GM06990 (cell line): Measurements from ENCODE around the gene LRRC36.

Experiments
- DNase-seq: peaks from one replicate; pipeline ENCODE4 v3.0.0-alpha.2; 2011; ENCODE audit not compliant: insufficient read length; ENCODE audit errors: extremely low read depth
- H3K27me3 ChIP-seq: replicated peaks from 2 replicates; pipeline ENCODE4 v1.6.0; 2011; ENCODE audit warnings: low read length; ENCODE audit not compliant: control insufficient read depth, insufficient read depth
- H3K36me3 ChIP-seq: 2 replicates; pipeline ENCODE4 v1.5.1; 2011; ENCODE audit warnings: low read length; ENCODE audit not compliant: control insufficient read depth, insufficient read depth
- H3K4me3 ChIP-seq: replicated peaks from 2 replicates; pipeline ENCODE4 v1.5.1; 2011; ENCODE audit warnings: low read depth, mild to moderate bottlenecking, control low read depth, low read length
- TF ChIP-seq, protein P1 (sequence below): IDR thresholded peaks from 2 replicates; pipeline ENCODE4 v1.5.1; 2011; ENCODE audit warnings: low read length, control low read depth, mild to moderate bottlenecking, inconsistent platforms; ENCODE audit not compliant: insufficient read depth, poor library complexity, severe bottlenecking

Gene LRRC36

DNA sequence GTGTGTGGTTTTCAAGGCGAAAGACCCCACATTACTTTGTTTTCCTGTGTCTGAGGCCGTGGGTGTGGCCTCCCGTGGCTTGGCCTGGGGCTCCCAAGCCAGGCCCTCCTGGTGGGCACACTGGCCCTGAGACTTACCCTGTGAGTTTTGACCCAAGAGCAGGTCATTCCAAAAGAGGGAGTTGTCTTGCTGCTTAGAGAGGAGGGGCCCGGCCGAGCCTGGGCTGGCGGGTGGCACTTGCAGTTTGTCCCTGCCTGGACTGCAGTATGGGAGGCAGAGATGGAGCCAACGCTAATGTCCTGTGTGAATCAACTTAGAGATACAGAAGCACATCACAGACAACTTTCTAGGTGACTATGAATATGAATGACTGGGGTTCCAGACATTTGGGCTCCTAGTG lies 24.5 kb upstream of the LRRC36 start:
- no peaks in the 10 kb centered on the region for H3K36me3 ChIP-seq
- TF ChIP-seq, protein P1, sequence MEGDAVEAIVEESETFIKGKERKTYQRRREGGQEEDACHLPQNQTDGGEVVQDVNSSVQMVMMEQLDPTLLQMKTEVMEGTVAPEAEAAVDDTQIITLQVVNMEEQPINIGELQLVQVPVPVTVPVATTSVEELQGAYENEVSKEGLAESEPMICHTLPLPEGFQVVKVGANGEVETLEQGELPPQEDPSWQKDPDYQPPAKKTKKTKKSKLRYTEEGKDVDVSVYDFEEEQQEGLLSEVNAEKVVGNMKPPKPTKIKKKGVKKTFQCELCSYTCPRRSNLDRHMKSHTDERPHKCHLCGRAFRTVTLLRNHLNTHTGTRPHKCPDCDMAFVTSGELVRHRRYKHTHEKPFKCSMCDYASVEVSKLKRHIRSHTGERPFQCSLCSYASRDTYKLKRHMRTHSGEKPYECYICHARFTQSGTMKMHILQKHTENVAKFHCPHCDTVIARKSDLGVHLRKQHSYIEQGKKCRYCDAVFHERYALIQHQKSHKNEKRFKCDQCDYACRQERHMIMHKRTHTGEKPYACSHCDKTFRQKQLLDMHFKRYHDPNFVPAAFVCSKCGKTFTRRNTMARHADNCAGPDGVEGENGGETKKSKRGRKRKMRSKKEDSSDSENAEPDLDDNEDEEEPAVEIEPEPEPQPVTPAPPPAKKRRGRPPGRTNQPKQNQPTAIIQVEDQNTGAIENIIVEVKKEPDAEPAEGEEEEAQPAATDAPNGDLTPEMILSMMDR, result no peak
- H3K27me3 ChIP-seq, result no peaks in the 10 kb centered on the region; the same call in 1 of the 2 replicates
- H3K4me3 ChIP-seq, result no peak overlapping the region
- no peak for DNase-seq

DNA sequence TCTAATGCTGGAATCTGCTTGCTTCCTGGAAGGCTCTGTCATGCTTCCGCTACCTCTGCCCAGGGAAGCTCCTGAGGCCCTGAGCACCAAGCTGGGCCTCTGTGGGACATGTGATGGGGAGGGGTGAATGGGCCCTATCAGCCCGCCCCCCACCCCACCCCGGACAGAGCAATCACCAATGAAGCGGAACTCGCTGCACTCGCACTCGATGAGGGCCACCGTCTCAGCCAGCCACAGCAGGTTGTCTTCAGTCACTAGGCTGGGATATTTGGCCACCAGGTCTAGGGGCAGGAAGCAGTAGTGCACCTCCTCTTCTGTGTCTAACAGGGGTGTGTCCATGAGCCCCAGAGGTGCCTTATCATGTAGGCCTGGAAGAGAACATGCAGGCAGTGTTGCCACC lies 23.6 kb upstream of the LRRC36 start:
- no peaks in the 10 kb centered on the region; the same call in 1 of the 2 replicates for H3K27me3 ChIP-seq
- H3K36me3 ChIP-seq, result no peaks in the 10 kb centered on the region
- TF ChIP-seq, protein P1, result no peak
- H3K4me3 ChIP-seq, result no peak overlapping the region
- DNase-seq, result no peak

GRCh38 chr16:67304020-67304419 lies 22.6 kb upstream of the LRRC36 start:
- DNase-seq, result no peak
- no peaks in the 10 kb centered on the region; the same call in 1 of the 2 replicates for H3K27me3 ChIP-seq
- H3K36me3 ChIP-seq, result no peaks in the 10 kb centered on the region

GRCh38 chr16:67305216-67306071 lies 21.2 kb upstream of the LRRC36 start:
- Histone ChIP-seq H3K4me3 (no peak overlapping the region), H3K36me3 (no peaks in the 10 kb centered on the region), H3K27me3 (no peaks in the 10 kb centered on the region)
- TF ChIP-seq, protein P1, result no peak
- DNase-seq, result no peak

More at GRCh38 chr16:67304020-67304419, 22.6 kb upstream of the LRRC36 start:
- TF ChIP-seq, protein P1, result no peak
- H3K4me3 ChIP-seq, result no peak overlapping the region

DNA sequence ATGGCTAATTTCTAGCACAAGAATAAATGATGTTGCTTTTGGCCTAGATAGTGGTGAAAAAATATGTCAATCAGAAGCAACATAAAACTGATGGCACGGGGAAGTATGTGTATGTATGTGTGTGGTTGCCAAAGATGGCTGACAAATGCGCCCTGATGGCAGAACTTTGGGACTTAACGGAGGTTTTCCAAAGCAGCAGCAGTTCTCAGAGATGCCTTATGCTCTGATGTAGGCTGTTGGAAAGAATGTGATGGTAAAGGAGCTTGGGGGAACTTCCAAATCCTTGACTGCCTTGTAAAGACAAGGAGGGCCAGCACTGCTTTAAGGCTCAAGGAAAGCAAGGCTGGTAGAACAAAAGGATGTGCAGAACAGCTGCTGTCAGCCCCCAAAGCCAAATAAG lies 16.1 kb upstream of the LRRC36 start:
- TF ChIP-seq, protein P1, result no peak
- Histone ChIP-seq H3K4me3 (no peak overlapping the region), H3K27me3 (no peaks in the 10 kb centered on the region), H3K36me3 (no peaks in the 10 kb centered on the region)
- DNase-seq, result no peak
